NAMALWA (cell line): ENCODE measurements around the gene CEP89.
"Not testable (repeated sequence)": the region's sequence is repeated elsewhere in the genome, so short reads cannot be mapped to it uniquely, and the experiment has no call there.

Experiments
- DNase-seq: peaks from one replicate; pipeline ENCODE4 v3.0.0-alpha.2; 2015; ENCODE audit warnings: low spot score

The CEP89 gene

DNA sequence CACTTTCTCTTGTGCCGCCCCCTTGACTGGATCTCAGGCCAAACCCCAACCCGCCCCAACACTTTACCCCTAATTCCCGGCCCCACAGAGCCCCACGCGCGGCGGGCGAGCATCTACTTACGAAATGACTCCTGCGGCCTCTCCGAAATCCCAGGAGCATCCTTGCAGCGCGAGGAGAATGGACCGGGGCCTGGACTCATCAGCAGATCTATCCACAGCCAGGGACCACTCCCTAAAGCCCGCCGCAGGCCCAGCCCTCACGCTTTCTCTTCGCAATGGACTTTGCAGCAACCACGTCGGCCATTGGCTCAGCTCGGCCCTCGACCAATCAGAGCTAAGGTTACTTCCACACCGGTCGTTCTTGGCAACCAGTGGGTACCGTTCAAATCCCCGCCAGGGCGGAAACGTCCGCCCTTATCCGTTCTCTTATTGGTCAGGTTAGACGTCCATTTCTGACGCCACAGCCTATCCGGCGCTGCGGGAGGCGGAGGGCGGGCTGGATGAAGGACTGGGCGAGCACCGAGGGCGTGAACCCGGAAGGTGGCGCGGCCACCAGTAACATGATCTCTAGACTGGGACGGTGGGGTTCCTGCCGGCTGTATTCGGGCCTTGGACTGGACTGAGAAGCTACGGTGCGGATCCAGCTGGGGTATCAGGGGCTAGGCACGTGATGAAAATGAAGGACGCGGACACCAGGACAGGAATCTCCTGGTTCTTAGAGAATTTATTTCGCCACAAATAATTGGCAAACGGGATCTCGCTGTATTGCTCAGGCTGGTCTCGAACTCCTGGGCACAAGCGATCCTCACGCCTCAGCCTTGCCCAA lies at the start of gene CEP89, which contains the start of gene FAAP24:
TSS of gene CEP89 (minus strand) at position 244 of the 826 bp plus-strand sequence. CDS start at position 160, 84 bp downstream.
TSS of gene FAAP24 (plus strand) at position 528 of the 826 bp plus-strand sequence. CDS start 955 bp downstream, outside the sequence.
- peak; percentile 99 for DNase-seq

GRCh38 chr19:33010891-33011290 lies 39.1 kb upstream of the CEP89 start:
- not testable (repeated sequence) for DNase-seq

GRCh38 chr19:33008738-33009137 lies 37.0 kb upstream of the CEP89 start:
- no peak for DNase-seq

DNA sequence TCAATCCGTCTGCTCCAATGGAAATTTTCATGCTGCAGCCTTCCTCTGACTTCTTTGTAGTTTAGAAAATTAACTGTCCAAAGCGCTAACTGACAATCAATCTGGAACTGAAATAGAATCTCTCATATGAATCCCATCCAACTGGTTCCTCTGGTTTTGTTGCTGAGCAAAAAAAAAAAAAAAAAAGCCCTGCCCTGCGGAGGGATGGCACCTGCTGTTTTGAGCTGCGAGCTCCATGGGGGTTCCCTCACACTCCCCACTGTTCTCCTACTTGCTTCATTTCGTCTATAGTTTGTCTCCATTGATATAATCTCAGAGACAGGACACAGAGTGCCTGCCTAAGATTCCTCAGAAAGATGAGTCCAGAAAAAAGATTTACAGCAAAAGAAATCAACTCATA lies 33.7 kb upstream of the CEP89 start:
- DNase-seq, result no peak

GRCh38 chr19:33003424-33004024 lies 31.8 kb upstream of the CEP89 start:
- not testable (repeated sequence) for DNase-seq

GRCh38 chr19:33002126-33002865 lies 30.5 kb upstream of the CEP89 start:
- DNase-seq, result not testable (repeated sequence)

DNA sequence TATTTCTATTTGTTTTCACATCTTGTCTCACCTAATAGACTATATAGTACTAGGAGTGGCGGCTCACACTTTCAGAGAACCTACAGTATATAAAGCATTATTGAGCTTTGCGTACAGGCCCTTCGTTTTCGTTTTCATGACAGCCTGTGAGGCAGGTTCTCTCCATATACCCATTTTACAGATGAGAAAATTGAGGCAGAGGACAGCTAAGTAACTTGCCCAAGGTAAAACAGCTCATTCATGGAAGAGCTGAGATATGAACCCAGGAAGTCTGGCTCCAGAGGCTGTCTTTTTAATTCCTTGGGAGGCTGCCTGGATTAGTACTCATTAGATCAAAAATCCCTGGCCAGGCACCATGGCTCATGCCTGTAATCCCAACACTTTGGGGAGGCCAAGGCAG lies 29.2 kb upstream of the CEP89 start:
- DNase-seq, result no peak

DNA sequence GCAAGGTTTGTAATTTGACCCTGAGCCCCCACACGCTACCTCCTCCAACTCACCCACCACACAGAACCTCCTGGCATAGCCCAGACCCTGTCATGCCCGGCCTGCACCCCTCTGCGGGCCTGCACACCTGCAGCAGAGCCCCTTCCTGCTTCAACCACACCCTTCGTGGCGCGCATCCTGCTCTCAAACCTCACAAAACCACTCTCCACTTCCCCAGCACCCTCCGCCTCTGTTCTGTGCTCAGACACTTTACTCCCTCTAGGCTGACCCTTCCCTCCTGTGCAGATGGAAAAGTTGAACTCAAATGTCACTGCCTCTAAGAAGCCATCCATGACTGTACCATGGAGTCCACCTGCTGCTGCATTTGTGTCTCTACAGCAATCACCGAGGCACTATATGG lies 28.8 kb upstream of the CEP89 start:
- DNase-seq, result no peak

- no peak for DNase-seq
These were observed 27.0 kb upstream of the CEP89 start for GRCh38 chr19:32998722-32999121.

- no peak for DNase-seq
These were observed 26.1 kb upstream of the CEP89 start for GRCh38 chr19:32997716-32998355.

DNA sequence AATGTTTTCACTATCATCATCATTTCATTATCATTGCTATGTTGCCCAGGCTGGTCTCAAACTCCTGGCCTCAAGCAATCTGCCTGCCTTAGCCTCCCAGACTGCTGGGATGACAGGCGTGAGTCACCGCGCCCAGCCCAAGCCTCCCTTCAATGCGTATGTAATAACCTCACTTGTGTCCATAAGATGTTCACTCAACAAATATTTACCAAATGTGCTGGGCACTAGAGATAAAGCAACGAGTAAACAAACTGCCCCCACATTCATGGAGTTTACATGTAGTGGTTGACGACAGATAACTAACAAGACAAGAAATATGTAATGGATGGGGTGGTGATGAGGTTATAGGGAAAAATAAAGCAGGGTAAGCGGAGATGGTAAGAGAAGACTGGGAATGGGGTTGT lies 25.3 kb upstream of the CEP89 start:
- not testable (repeated sequence) for DNase-seq

DNA sequence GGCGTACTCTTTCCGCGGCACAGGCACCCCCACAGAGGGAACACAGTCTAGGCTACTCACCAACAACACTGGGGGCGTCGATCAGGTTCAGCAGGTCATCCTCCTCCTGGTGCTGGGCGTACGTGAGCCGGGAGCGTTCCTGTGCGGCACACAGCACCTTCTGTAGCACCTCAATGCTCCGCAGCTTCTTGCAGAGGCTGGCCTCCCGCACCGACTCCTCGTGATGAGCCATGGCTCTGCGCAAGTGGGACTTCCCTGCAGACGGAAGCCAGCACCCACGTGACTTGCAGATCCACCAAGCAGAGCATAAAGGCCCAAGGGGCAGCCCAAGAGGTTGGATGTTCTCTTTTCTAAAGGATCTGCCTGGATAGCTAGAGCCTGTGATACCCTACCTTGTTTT lies 24.2 kb upstream of the CEP89 start:
- not testable (repeated sequence) for DNase-seq

DNA sequence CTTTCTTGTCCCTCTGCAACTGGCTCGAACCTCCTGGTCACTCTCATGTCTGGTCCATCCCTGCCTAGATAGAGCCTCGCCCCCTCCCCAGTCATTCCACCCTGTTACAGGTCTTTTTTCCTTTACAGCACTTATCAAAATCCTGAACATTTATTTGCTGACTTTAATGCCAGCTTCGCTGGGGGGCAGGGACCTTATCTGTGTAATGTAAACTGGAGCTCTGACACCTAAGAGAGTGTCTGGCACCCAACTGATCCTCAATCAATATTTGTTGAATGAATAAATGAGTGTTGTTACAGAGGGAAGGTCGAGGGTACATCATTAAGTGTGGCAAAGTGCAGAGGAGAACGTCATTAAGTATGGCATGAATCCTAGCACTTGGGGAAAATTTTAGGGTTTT lies 17.0 kb upstream of the CEP89 start:
- DNase-seq, result no peak

- not testable (repeated sequence) for DNase-seq
These were observed 16.5 kb upstream of the CEP89 start for GRCh38 chr19:32988254-32988653.

DNA sequence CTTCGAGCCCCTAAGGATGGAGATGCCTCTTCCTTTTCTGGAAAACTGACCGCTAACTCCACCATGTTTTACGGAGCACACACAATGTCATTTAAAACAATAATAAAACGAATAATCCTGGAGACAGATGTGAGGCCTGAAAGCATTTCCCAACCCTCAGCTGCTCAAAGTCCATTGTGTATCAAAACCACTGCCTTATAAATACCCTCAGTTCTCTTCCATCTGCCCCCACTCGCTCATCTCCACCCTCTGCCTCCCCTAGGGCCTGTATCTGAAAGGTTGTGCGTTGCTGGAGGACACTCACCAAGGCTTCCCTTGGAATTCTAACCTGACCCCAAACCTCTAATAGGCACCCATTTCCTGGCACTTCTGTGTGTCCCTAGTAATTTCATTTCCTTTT lies 10.7 kb upstream of the CEP89 start:
- not testable (repeated sequence) for DNase-seq

GRCh38 chr19:32979807-32980206 lies 8.0 kb upstream of the CEP89 start:
- not testable (repeated sequence) for DNase-seq

GRCh38 chr19:32977813-32978212 lies 6.1 kb upstream of the CEP89 start:
- not testable (repeated sequence) for DNase-seq

GRCh38 chr19:32977280-32977679 lies 5.5 kb upstream of the CEP89 start:
- no peak for DNase-seq

DNA sequence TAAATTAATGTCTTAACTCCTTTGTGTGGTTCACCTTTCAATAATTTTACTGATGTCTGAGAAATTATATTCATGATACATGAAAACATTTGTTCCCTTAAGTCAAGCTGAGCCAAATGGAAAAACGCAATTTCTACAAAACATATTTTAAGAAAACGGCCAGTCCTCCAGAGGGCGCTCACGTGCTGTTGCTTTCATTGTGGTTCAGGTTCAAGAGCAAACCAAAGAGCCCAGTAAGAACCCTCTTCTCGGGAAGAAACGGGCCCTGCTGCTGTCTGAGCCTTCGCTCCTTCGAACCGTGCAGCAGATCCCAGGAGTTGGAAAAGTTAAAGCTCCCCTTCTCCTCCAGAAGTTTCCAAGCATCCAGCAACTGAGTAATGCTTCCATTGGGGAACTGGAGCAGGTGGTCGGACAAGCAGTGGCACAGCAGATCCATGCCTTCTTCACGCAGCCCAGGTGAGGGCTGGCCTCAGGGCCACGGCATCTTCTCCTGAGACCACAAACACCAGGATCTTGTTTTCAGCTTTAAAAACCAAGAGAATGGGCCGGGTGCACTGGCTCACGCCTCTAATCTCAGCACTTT lies 4.6 kb upstream of the CEP89 start:
- peak; percentile 77 for DNase-seq

DNA sequence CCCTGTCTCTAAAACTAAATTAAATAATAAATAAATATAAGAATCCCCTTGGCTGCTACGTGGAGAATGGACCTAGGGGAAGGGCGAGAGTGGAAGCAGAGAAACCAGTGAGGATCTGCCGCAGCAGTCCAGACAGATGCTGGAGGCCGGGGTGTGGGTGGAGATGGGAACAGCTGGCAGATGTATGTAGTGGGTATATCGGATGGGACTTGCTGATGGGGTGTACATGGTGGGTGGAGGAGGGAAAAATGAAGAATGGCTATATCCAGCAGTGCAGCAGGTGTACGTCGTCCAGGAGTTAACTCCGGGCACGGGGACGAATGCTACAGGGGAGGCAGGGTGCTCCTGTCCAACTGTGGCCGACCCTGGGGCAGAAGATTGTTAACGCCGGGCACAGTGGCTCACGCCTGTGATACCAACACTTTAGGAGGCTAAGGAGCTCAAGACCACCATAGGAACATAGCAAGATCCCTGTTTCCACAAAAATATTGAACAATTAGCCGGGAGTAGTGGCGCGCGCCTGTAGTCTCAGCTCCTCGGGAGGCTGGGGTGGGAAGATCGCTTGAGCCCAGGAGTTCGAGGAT lies 654 bp downstream of the CEP89 start:
- no peak for DNase-seq

- DNase-seq, result no peak
These were observed 2.2 kb downstream of the CEP89 start for GRCh38 chr19:32969549-32969948.
